Glutamatergic neuron (in vitro differentiated cells): ENCODE measurements around the gene RPS10. TPM values are rescaled to one million over a fixed set of nuclear protein-coding genes. Genes with fewer than 3 reads are reported as not detected.
"Not testable (repeated sequence)": the region's sequence is repeated elsewhere in the genome, so short reads cannot be mapped to it uniquely, and the experiment has no call there.

ENCODE experiments used
- DNase-seq: peaks from one replicate; pipeline ENCODE4 v3.0.0; 2022
- H3K27ac Mint-ChIP-seq: one replicate; pipeline ENCODE4 v1.8.0; 2020; ENCODE audit warnings: mild to moderate bottlenecking, mixed read lengths, inconsistent platforms; ENCODE audit not compliant: unreplicated experiment
- H3K27me3 Mint-ChIP-seq: one replicate; pipeline ENCODE4 v1.8.0; 2020; ENCODE audit warnings: mild to moderate bottlenecking, moderate library complexity, mixed read lengths, inconsistent platforms; ENCODE audit not compliant: unreplicated experiment
- H3K36me3 Mint-ChIP-seq: one replicate; pipeline ENCODE4 v1.8.0; 2020; ENCODE audit warnings: mild to moderate bottlenecking, mixed read lengths, inconsistent platforms; ENCODE audit not compliant: unreplicated experiment
- H3K4me1 Mint-ChIP-seq: one replicate; pipeline ENCODE4 v1.8.0; 2020; ENCODE audit warnings: mild to moderate bottlenecking, low read depth, mixed read lengths, inconsistent platforms; ENCODE audit not compliant: unreplicated experiment
- H3K4me3 Mint-ChIP-seq: one replicate; pipeline ENCODE4 v1.8.0; 2020; ENCODE audit warnings: mild to moderate bottlenecking, mixed read lengths, inconsistent platforms; ENCODE audit not compliant: unreplicated experiment
- H3K9me3 Mint-ChIP-seq: one replicate; pipeline ENCODE4 v1.8.0; 2020; ENCODE audit warnings: mild to moderate bottlenecking, moderate library complexity, mixed read lengths, inconsistent platforms; ENCODE audit not compliant: unreplicated experiment
- total RNA-seq: library from RNA; stranded (reverse); fragmentation: NEBNext Ultra II Directional; extraction: Animal tissue kit (Norgen Biotek cat#: 25700); gene quantifications from one replicate; pipeline ENCODE4 v1.2.1, GENCODE V29; 2021; ENCODE audit not compliant: unreplicated experiment
- TF ChIP-seq, protein P1 (sequence below): fragments of 200-600 bp; sonication (generic); IDR thresholded peaks from one replicate; pipeline ENCODE4 v1.5.0; 2021; ENCODE audit not compliant: partially characterized antibody, unreplicated experiment

RPS10 gene
- total RNA-seq, 1 donor from 2014 or later, result 643 TPM

DNA sequence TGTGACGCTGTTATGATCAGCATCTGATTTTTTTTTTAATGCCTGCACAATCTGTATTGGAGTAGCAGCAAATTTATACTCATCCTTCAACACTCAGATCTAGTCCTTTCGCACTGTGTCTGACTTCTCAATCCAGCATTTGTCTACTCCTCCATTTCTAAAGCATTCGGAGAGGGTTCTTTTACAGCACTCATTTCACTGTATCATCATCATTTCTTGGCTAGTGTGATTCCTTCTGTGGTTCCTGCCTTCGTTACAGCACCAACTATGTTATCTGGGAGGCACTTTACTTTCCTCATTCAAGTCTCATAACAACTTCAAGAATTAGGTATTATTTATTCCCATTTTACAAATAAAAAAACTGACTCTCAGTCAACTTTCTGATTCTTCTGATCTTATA, 51.4 kb downstream of the RPS10 start:
- no peak for DNase-seq
- Mint-ChIP-seq H3K36me3 (no peaks in the 10 kb centered on the region), H3K4me3 (no peak overlapping the region), H3K27ac (no peak overlapping the region), H3K9me3 (peaks cover 2% of the 10 kb centered on the region), H3K4me1 (peaks cover 8% of the 10 kb centered on the region), H3K27me3 (no peaks in the 10 kb centered on the region)
- TF ChIP-seq, protein P1, sequence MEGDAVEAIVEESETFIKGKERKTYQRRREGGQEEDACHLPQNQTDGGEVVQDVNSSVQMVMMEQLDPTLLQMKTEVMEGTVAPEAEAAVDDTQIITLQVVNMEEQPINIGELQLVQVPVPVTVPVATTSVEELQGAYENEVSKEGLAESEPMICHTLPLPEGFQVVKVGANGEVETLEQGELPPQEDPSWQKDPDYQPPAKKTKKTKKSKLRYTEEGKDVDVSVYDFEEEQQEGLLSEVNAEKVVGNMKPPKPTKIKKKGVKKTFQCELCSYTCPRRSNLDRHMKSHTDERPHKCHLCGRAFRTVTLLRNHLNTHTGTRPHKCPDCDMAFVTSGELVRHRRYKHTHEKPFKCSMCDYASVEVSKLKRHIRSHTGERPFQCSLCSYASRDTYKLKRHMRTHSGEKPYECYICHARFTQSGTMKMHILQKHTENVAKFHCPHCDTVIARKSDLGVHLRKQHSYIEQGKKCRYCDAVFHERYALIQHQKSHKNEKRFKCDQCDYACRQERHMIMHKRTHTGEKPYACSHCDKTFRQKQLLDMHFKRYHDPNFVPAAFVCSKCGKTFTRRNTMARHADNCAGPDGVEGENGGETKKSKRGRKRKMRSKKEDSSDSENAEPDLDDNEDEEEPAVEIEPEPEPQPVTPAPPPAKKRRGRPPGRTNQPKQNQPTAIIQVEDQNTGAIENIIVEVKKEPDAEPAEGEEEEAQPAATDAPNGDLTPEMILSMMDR, result no peak

DNA sequence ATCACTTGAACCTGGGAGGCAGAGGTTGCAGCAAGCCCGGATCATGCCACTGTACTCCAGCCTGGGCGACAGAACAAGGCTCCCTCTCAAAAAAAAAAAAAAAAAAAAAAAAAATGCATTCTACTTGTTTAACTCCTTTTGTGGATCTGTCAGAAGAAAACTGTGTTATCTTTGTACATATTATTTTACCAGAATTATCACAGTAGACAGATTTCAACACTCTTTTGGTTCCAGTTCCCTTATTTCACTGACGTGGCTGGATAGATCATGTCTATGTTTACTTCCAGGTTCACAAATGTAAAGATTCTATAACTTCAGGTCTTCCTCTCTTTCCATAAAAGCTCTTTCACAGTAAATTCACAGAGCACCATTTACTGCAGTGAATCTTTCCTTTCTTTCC, 51.8 kb downstream of the RPS10 start:
- H3K27me3 Mint-ChIP-seq, result no peaks in the 10 kb centered on the region
- TF ChIP-seq, protein P1, result no peak
- H3K9me3 Mint-ChIP-seq, result peaks cover 2% of the 10 kb centered on the region
- H3K36me3 Mint-ChIP-seq, result no peaks in the 10 kb centered on the region
- peaks cover 8% of the 10 kb centered on the region for H3K4me1 Mint-ChIP-seq
- DNase-seq, result no peak
- no peak overlapping the region for H3K4me3 Mint-ChIP-seq
- H3K27ac Mint-ChIP-seq, result no peak overlapping the region

DNA sequence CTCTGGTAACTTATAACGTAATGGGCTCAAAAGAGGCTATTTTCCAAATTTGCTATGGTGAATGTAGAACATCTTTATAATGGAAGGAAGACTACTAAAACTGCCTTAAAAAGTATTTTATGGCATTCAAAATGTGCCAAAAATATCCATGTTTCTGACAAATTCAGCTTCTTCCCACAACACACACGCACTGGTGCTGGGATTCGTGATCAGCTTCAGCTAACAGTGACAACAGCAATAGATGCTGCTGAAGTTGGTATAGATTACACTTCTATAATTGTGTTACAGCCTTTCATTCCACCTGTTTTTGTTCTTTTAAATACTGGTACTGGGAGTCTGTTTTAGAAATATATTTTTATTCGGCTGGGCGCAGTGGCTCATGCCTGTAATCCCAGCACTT, 52.4 kb downstream of the RPS10 start:
- no peaks in the 10 kb centered on the region for H3K27me3 Mint-ChIP-seq
- H3K4me3 Mint-ChIP-seq, result no peak overlapping the region
- H3K9me3 Mint-ChIP-seq, result peaks cover 2% of the 10 kb centered on the region
- H3K4me1 Mint-ChIP-seq, result peaks cover 3% of the 10 kb centered on the region
- no peak for DNase-seq
- TF ChIP-seq, protein P1, result no peak
- H3K27ac Mint-ChIP-seq, result no peak overlapping the region
- H3K36me3 Mint-ChIP-seq, result no peaks in the 10 kb centered on the region

- H3K36me3 Mint-ChIP-seq, H3K27me3 Mint-ChIP-seq, H3K9me3 Mint-ChIP-seq, H3K4me3 Mint-ChIP-seq, DNase-seq, H3K27ac Mint-ChIP-seq, H3K4me1 Mint-ChIP-seq: not testable (repeated sequence)
These were observed 54.0 kb downstream of the RPS10 start for GRCh38 chr6:34371865-34372264.

DNA sequence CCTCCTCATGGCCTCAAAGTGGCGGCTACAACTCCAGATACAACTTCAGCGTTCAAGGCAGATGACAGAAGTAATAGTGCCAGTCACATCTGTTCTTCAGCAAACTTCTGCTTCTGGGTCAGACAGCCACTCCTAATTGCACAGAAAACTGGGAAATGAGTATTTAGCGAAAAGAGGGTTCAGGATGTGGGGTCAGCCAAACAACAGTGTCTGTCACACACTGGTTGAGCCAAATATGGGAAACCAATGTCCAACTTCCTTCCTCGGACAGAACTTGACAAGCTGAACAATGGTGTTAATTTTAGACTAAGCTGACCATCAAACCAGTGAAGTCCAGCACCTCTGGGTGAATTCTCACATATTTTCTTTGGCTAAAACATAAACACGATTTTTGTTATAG, 55.5 kb downstream of the RPS10 start:
- TF ChIP-seq, protein P1, result no peak
- Mint-ChIP-seq H3K4me1 (peaks cover 3% of the 10 kb centered on the region), H3K9me3 (peaks cover 2% of the 10 kb centered on the region), H3K27ac (no peak overlapping the region), H3K27me3 (no peaks in the 10 kb centered on the region), H3K36me3 (no peaks in the 10 kb centered on the region), H3K4me3 (no peak overlapping the region)
- DNase-seq, result no peak

- TF ChIP-seq, protein P1, result no peak
- Mint-ChIP-seq H3K9me3 (peaks cover 2% of the 10 kb centered on the region), H3K27me3 (no peaks in the 10 kb centered on the region), H3K4me3 (no peak overlapping the region), H3K27ac (no peak overlapping the region), H3K36me3 (no peaks in the 10 kb centered on the region), H3K4me1 (peaks cover 3% of the 10 kb centered on the region)
- no peak for DNase-seq
These were observed 56.5 kb downstream of the RPS10 start for GRCh38 chr6:34369385-34369784.
